ENCODE data around the gene CHD9. TPM values are rescaled to one million over a fixed set of nuclear protein-coding genes. Genes with fewer than 3 reads are reported as not detected.

Gene CHD9
- total RNA-seq, 4 donors from 2014 or later = 45.2 to 64.0 (median 49.5) TPM

DNA sequence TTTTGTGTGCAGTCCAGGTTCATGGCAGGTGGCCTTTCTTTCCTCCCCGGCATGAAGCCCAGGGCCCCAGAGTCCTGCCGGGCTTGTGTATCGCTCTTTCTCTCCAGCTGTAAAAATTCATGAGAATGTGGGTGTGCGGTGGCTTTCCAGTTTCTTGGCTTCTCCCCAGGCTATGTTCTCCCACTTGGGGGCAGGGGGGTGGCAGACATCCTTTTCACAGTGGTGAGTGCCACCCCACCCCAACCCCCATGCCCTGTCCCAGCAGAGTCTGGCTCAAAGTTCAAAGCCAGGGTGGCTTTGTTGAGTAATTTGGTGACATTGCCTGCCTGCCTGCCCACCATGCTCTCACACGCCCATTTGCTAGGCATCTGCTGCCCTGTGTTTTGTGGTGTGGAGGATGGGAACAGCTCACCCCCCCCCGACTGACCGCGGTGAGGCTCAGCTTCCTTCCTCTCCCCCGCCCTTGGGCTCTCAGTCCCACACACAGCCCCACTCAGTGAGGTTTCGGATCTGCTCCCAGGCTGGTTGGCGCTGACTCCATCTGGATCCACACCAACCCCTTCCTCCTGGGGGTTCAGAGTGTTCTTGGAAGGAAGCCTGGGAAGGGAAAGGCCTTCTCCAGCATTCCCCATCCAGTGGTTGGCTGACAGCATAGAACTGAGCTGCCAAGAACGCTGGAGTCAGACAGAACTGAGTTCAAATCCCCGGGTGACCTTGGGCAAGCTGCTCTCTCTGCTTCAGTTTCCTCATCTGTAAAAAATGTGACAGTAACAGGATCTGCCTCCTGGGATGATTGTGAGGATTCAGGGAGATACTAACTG is 36.0 kb downstream of the CHD9 start:
- peak overlapping the region; percentile 29 to 40 (median 30) for H3K4me3 ChIP-seq
- TF ChIP-seq EP300 (IDR thresholded peaks at IDR 0.05) (peak; percentile 50), POLR2AphosphoS5 (IDR thresholded peaks at IDR 0.05) (peak; percentile 92 to 95), POLR2A (IDR thresholded peaks at IDR 0.05; ENCODE audit: low read depth) (no peak)
- H3K36me3 ChIP-seq = no peaks in the 10 kb centered on the region
- peak overlapping the region; percentile 81 to 90 (median 86) for H3K27ac ChIP-seq (replicated peaks in 1 of 4)
- H3K27me3 ChIP-seq = no peaks in the 10 kb centered on the region
- 13% methylated on average over 10 of the region's 13 CpGs for WGBS
- H3K9me3 ChIP-seq = no peaks in the 10 kb centered on the region
- intact Hi-C loops (cut with DNase I) = loop anchor here (5.0 kb wide), 1 partner anchor 34 kb away; no protein-coding TSS in a partner anchor
- peaks cover 67 to 81% (median 78%) of the 10 kb centered on the region in 4 donors for H3K4me1 ChIP-seq
- DNase-seq (ENCODE audit: extremely low spot score) = peak; percentile 96

GRCh38 chr16:53091466-53092211 is 36.8 kb downstream of the CHD9 start:
- peaks cover 61 to 75% (median 71%) of the 10 kb centered on the region in 4 donors for H3K4me1 ChIP-seq
- TF ChIP-seq EP300 (IDR thresholded peaks at IDR 0.05) (no peak), CTCF (IDR thresholded peaks at IDR 0.05) (no peak), POLR2AphosphoS5 (IDR thresholded peaks at IDR 0.05) (peak in 1 of 2 donors; percentile 25), POLR2A (IDR thresholded peaks at IDR 0.05; ENCODE audit: low read depth) (no peak)
- peak overlapping the region in 2 of 4 donors; percentile 29 to 40 for H3K4me3 ChIP-seq
- intact Hi-C loops (cut with DNase I) = loop anchor here (5.0 kb wide), 1 partner anchor 34 kb away; no protein-coding TSS in a partner anchor
- H3K36me3 ChIP-seq = no peaks in the 10 kb centered on the region
- H3K27ac ChIP-seq (replicated peaks in 1 of 4) = peak overlapping the region; percentile 81 to 90 (median 86)
- 16% methylated on average over 7 of the region's 7 CpGs for WGBS
- H3K9me3 ChIP-seq = no peaks in the 10 kb centered on the region
- no peak for DNase-seq (ENCODE audit: extremely low spot score)
- H3K27me3 ChIP-seq = no peaks in the 10 kb centered on the region

GRCh38 chr16:53092284-53092683 is 37.5 kb downstream of the CHD9 start:
- Histone ChIP-seq H3K27me3 (no peaks in the 10 kb centered on the region), H3K4me3 (no peak overlapping the region), H3K4me1 (peaks cover 63 to 75% (median 69%) of the 10 kb centered on the region in 4 donors), H3K9me3 (no peaks in the 10 kb centered on the region), H3K36me3 (no peaks in the 10 kb centered on the region), H3K27ac (replicated peaks in 1 of 4) (peak overlapping the region; percentile 81 to 90 (median 86))
- intact Hi-C loops (cut with DNase I) = loop anchor here (5.0 kb wide), 1 partner anchor 35 kb away; no protein-coding TSS in a partner anchor
- no peak for TF ChIP-seq POLR2A (IDR thresholded peaks at IDR 0.05; ENCODE audit: low read depth)
- WGBS = 92% methylated on average over 2 of the region's 2 CpGs
- no peak for DNase-seq (ENCODE audit: extremely low spot score)

DNA sequence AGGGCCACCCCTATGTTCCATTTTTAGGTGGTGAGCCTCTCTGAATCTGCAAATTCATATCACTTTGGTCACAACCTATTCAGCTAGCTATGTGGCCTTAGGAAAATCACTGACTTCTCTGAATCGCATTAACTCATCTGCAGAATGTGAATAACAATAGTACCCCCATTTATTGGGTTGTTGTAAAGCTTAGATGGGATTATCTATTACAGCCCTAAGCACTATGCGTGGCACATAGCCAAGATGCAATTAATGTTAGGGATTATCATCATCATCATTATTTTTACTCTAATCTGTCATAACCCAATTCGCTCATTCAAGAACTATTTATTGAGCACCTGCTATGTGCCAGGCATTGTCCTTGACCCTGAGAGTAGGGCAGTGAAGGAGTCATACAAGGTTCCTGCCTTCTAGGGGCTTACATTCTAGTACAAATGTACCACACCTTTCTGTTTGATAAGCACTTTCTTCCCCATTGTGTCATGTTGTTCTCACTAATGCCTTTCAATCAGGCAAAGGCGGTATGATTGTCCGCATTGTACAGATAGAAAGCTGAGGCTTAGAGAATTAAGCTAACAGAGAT is 38.5 kb downstream of the CHD9 start:
- no peak for TF ChIP-seq CTCF (IDR thresholded peaks at IDR 0.05)
- no peak for TF ChIP-seq POLR2A (IDR thresholded peaks at IDR 0.05; ENCODE audit: low read depth)
- no peak for TF ChIP-seq POLR2AphosphoS5 (IDR thresholded peaks at IDR 0.05)
- no peak for TF ChIP-seq EP300 (IDR thresholded peaks at IDR 0.05)
- peaks cover 72 to 79% (median 75%) of the 10 kb centered on the region in 4 donors for H3K4me1 ChIP-seq
- H3K27ac ChIP-seq (replicated peaks in 1 of 4) = peak overlapping the region; percentile 10 to 72 (median 58)
- no peak for DNase-seq (ENCODE audit: extremely low spot score)
- H3K9me3 ChIP-seq = no peaks in the 10 kb centered on the region
- H3K36me3 ChIP-seq = no peaks in the 10 kb centered on the region
- intact Hi-C loops (cut with DNase I) = loop anchor here (5.0 kb wide), 1 partner anchor 36 kb away; no protein-coding TSS in a partner anchor
- H3K27me3 ChIP-seq = no peaks in the 10 kb centered on the region
- H3K4me3 ChIP-seq = no peak overlapping the region
- WGBS = 98% methylated on average over 5 of the region's 5 CpGs

- no peaks in the 10 kb centered on the region for H3K36me3 ChIP-seq
- no peaks in the 10 kb centered on the region for H3K9me3 ChIP-seq
- DNase-seq (ENCODE audit: extremely low spot score) = no peak
- peak overlapping the region; percentile 10 to 72 (median 58) for H3K27ac ChIP-seq (replicated peaks in 1 of 4)
- peaks cover 76 to 79% (median 77%) of the 10 kb centered on the region in 4 donors for H3K4me1 ChIP-seq
- H3K27me3 ChIP-seq = no peaks in the 10 kb centered on the region
- intact Hi-C loops (cut with DNase I) = loop anchor here (5.0 kb wide), 1 partner anchor 37 kb away; no protein-coding TSS in a partner anchor
- no peak for TF ChIP-seq POLR2A (IDR thresholded peaks at IDR 0.05; ENCODE audit: low read depth)
- TF ChIP-seq CTCF (IDR thresholded peaks at IDR 0.05) = no peak
- no peak for TF ChIP-seq EP300 (IDR thresholded peaks at IDR 0.05)
- TF ChIP-seq POLR2AphosphoS5 (IDR thresholded peaks at IDR 0.05) = peak; percentile 21 to 47
- H3K4me3 ChIP-seq = no peak overlapping the region
- WGBS = 79% methylated on average over 9 of the region's 10 CpGs
Measured at GRCh38 chr16:53094013-53094630, 39.3 kb downstream of the CHD9 start.
